HL-60 (cell line): ENCODE data around the gene MASP1.

Source experiments
- DNase-seq, 2 experiments: peaks; one replicate each; pipeline ENCODE4 v3.0.0-alpha.2; 2010 to 2020; ENCODE audit warnings: low read depth in 1 of 2, low spot score in 1 of 2
- H3K27ac ChIP-seq: fragments of 250-450 bp; sonication (Bioruptor Pico); replicated peaks from 2 replicates; pipeline ENCODE4 v1.5.1; 2020; ENCODE audit warnings: mild to moderate bottlenecking, moderate library complexity
- H3K27me3 ChIP-seq: fragments of 250-450 bp; sonication (Bioruptor Pico); 2 replicates; pipeline ENCODE4 v1.5.1; 2021; ENCODE audit warnings: mild to moderate bottlenecking, moderate library complexity; ENCODE audit not compliant: insufficient read depth, poor library complexity, severe bottlenecking
- H3K4me3 ChIP-seq: replicated peaks from 2 replicates; pipeline ENCODE4 v1.5.1; 2011; ENCODE audit warnings: mild to moderate bottlenecking, control low read depth, low read length; ENCODE audit not compliant: insufficient read depth
- GABPA ChIP-seq: IDR thresholded peaks from 2 replicates; pipeline ENCODE4 v1.6.1; 2012; ENCODE audit warnings: low read depth
- POLR2AphosphoS5 ChIP-seq: IDR thresholded peaks from 2 replicates; pipeline ENCODE4 v1.6.1; 2012; ENCODE audit warnings: low read depth
- SPI1 ChIP-seq: IDR thresholded peaks from 2 replicates; pipeline ENCODE4 v1.6.1; 2012; ENCODE audit warnings: low read depth, mild to moderate bottlenecking, borderline replicate concordance
- TF ChIP-seq, protein P1 (sequence below): IDR thresholded peaks from 2 replicates; pipeline ENCODE4 v1.6.1; 2012; ENCODE audit warnings: low read depth; ENCODE audit not compliant: insufficient replicate concordance
- TF ChIP-seq, protein P2 (sequence below): IDR thresholded peaks from one replicate; pipeline ENCODE4 v1.5.1; 2011; ENCODE audit warnings: low read length, control low read depth, inconsistent platforms; ENCODE audit not compliant: insufficient read depth

Gene MASP1

DNA sequence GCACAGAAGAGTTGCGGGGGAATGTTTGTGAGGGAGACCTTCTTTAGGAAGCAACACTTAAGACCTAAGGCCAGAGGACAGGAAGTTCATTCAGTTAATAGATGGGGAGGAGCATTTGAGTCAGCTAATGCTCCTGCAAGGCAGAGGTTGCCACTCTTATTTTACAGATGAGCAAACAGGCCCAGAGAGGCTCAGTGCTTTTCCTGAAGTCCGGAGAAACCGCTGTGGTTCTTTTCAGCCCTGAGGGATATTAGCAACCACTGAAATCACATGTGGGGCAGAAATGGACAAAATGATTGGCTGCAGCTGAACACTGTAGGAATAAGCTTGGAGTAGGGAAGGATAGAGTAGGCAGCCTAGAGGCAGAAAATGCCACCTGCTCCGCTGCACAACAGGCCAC is 43.4 kb upstream of the MASP1 start:
- TF ChIP-seq SPI1 (no peak), POLR2AphosphoS5 (no peak), GABPA (no peak)
- TF ChIP-seq, protein P1, sequence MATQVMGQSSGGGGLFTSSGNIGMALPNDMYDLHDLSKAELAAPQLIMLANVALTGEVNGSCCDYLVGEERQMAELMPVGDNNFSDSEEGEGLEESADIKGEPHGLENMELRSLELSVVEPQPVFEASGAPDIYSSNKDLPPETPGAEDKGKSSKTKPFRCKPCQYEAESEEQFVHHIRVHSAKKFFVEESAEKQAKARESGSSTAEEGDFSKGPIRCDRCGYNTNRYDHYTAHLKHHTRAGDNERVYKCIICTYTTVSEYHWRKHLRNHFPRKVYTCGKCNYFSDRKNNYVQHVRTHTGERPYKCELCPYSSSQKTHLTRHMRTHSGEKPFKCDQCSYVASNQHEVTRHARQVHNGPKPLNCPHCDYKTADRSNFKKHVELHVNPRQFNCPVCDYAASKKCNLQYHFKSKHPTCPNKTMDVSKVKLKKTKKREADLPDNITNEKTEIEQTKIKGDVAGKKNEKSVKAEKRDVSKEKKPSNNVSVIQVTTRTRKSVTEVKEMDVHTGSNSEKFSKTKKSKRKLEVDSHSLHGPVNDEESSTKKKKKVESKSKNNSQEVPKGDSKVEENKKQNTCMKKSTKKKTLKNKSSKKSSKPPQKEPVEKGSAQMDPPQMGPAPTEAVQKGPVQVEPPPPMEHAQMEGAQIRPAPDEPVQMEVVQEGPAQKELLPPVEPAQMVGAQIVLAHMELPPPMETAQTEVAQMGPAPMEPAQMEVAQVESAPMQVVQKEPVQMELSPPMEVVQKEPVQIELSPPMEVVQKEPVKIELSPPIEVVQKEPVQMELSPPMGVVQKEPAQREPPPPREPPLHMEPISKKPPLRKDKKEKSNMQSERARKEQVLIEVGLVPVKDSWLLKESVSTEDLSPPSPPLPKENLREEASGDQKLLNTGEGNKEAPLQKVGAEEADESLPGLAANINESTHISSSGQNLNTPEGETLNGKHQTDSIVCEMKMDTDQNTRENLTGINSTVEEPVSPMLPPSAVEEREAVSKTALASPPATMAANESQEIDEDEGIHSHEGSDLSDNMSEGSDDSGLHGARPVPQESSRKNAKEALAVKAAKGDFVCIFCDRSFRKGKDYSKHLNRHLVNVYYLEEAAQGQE, result no peak
- TF ChIP-seq, protein P2, sequence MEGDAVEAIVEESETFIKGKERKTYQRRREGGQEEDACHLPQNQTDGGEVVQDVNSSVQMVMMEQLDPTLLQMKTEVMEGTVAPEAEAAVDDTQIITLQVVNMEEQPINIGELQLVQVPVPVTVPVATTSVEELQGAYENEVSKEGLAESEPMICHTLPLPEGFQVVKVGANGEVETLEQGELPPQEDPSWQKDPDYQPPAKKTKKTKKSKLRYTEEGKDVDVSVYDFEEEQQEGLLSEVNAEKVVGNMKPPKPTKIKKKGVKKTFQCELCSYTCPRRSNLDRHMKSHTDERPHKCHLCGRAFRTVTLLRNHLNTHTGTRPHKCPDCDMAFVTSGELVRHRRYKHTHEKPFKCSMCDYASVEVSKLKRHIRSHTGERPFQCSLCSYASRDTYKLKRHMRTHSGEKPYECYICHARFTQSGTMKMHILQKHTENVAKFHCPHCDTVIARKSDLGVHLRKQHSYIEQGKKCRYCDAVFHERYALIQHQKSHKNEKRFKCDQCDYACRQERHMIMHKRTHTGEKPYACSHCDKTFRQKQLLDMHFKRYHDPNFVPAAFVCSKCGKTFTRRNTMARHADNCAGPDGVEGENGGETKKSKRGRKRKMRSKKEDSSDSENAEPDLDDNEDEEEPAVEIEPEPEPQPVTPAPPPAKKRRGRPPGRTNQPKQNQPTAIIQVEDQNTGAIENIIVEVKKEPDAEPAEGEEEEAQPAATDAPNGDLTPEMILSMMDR, result no peak
- Histone ChIP-seq H3K27me3 (no peaks in the 10 kb centered on the region), H3K4me3 (no peak overlapping the region), H3K27ac (no peak overlapping the region)
- no peak for DNase-seq

DNA sequence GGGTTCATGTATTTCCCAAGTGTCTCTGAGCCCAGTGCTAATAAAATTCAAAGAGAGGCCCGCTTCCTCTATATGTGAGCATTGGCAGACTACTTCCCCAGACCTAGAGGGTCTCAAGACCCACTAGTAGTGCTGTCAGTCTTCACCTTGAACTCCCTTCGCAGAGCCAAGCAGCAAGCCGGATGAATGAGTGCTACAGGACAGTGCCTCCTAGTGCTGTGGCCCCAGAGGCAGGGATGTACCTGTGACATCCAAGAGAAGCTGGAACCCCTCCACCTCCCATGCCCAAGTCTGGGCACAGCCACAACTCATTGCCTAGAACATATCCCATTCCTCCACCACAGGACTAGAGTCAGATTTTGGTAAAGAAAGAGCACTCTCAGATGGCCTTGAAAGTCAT is 37.2 kb upstream of the MASP1 start:
- no peak for DNase-seq

DNA sequence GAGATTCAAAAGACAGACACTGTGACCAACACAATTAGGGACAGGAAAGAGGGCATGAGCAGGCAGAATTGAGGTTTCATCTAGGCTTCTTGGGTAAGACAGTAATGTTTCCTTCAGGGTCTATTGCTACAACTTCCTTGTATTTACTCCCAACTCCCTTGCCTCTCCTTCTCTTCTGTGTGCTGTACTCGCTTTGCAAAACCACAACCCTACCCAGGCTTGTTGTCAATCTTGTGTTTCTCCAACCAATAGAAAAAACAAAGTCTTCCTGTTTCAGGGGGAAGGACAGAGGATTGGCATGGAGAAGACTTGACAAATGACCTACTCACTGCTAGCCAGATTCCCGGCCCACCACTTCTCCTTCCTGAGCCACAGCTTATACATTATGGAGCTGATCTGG is 36.3 kb upstream of the MASP1 start:
- H3K27ac ChIP-seq, result no peak overlapping the region

More for the DNA sequence above, 37.2 kb upstream of the MASP1 start:
- TF ChIP-seq, protein P2, result no peak
- TF ChIP-seq GABPA (no peak), SPI1 (no peak), POLR2AphosphoS5 (no peak)
- TF ChIP-seq, protein P1, result no peak
- no peak overlapping the region for H3K4me3 ChIP-seq
- no peak overlapping the region for H3K27ac ChIP-seq
- no peaks in the 10 kb centered on the region for H3K27me3 ChIP-seq

More for the DNA sequence above, 36.3 kb upstream of the MASP1 start:
- TF ChIP-seq, protein P2, result no peak
- peak; percentile 14; the same call in 1 of the 2 replicates for TF ChIP-seq SPI1
- TF ChIP-seq, protein P1, result no peak
- no peak for TF ChIP-seq GABPA
- no peak for TF ChIP-seq POLR2AphosphoS5
- Histone ChIP-seq H3K27me3 (no peaks in the 10 kb centered on the region), H3K4me3 (no peak overlapping the region)
- DNase-seq, result peak in 1 of 2 experiments; percentile 43
